ENCODE measurements around the gene NUDT13.

GRCh38 chr10:73131301-73131700, 21.0 kb downstream of the NUDT13 start:
- no peak for TF ChIP-seq NANOG (IDR thresholded peaks at IDR 0.05; ENCODE audit: insufficient read depth, low read depth, low read length, poor library complexity, severe bottlenecking)
- no peak for TF ChIP-seq RAD21 (IDR thresholded peaks at IDR 0.05 in 1 of 2, conservative IDR thresholded peaks at IDR 0.05 in 1 of 2; ENCODE audit: low read depth in 2 of 2, low read length in 2 of 2)
- no peak for TF ChIP-seq CTCF (IDR thresholded peaks at IDR 0.05; ENCODE audit: control extremely low read depth in 1 of 3, insufficient read depth in 1 of 3, low read depth in 1 of 3, low read length in 3 of 3)
- TF ChIP-seq YY1 (IDR thresholded peaks at IDR 0.05; ENCODE audit: low read depth, low read length) = no peak
- no peak for TF ChIP-seq TCF12 (IDR thresholded peaks at IDR 0.05; ENCODE audit: low read depth, low read length)
- TF ChIP-seq ZNF274 (IDR thresholded peaks at IDR 0.05; ENCODE audit: borderline replicate concordance, extremely low read depth, low read length) = no peak
- no peak for TF ChIP-seq EZH2 (IDR thresholded peaks at IDR 0.05; ENCODE audit: low read depth, low read length, severe bottlenecking)
- no peak for TF ChIP-seq CREB1 (IDR thresholded peaks at IDR 0.05)
